SK-MEL-5 (cell line): ENCODE measurements around the gene LRRFIP2. TPM values are rescaled to one million over a fixed set of nuclear protein-coding genes. Genes with fewer than 3 reads are reported as not detected.
"Not testable (repeated sequence)": the region's sequence is repeated elsewhere in the genome, so short reads cannot be mapped to it uniquely, and the experiment has no call there.

Experiments
- DNase-seq: peaks from one replicate; pipeline ENCODE4 v3.0.0-alpha.2; 2016; ENCODE audit warnings: low read depth, low spot score
- in situ Hi-C: cut with HindIII; loops from 2 replicates; pipeline ENCODE4 v1.10.0; 2016; ENCODE audit warnings: low sequenced_read_pairs, high pct_unique_total_duplicates, low pct_unique_long_range_greater_than_20kb
- polyA plus RNA-seq, 2 experiments: library from polyadenylated mRNA; depleted of rRNA; stranded (reverse); fragments of >200 nt; gene quantifications; 2 replicates each; pipeline ENCODE4 v1.2.3, GENCODE V29; 2015
- total RNA-seq: library from RNA; depleted of rRNA; stranded (reverse); fragments of >200 nt; shearing (Covaris generic); gene quantifications from 2 replicates; pipeline ENCODE4 v1.2.3, GENCODE V29; 2014; rRNA removed

LRRFIP2 gene
- 50.5 and 54.5 TPM in 2 replicates for total RNA-seq
- polyA plus RNA-seq (2015; cell fraction: cytosol; rRNA removed) = 53.0 and 57.9 TPM in 2 replicates
- polyA plus RNA-seq (2015; cell fraction: nucleus; rRNA removed) = 151 and 171 TPM in 2 replicates

GRCh38 chr3:37174532-37175126 lies at the start of gene LRRFIP2:
Gene LRRFIP2 (minus strand): TSS chr3:37174582. CDS start chr3:37148983, 25,599 bp downstream.
- in situ Hi-C loops = no loop called here
- no peak for DNase-seq

GRCh38 chr3:37223576-37223975 lies 49.2 kb upstream of the LRRFIP2 start:
- in situ Hi-C loops = no loop called here
- no peak for DNase-seq

- in situ Hi-C loops = no loop called here
- no peak for DNase-seq
Observed at GRCh38 chr3:37223141-37223558, 48.8 kb upstream of the LRRFIP2 start.

GRCh38 chr3:37222542-37222941 lies 48.2 kb upstream of the LRRFIP2 start:
- in situ Hi-C loops = not testable (repeated sequence)

GRCh38 chr3:37221407-37221806 lies 47.0 kb upstream of the LRRFIP2 start:
- DNase-seq = peak; percentile 52
- in situ Hi-C loops = no loop called here

More at GRCh38 chr3:37222542-37222941, 48.2 kb upstream of the LRRFIP2 start:
- not testable (repeated sequence) for DNase-seq

- DNase-seq = no peak
- in situ Hi-C loops = no loop called here
Observed at GRCh38 chr3:37219266-37219665, 44.9 kb upstream of the LRRFIP2 start.

GRCh38 chr3:37218206-37218605 lies 43.8 kb upstream of the LRRFIP2 start:
- no peak for DNase-seq
- in situ Hi-C loops = no loop called here

- in situ Hi-C loops = no loop called here
- DNase-seq = no peak
Observed at GRCh38 chr3:37217098-37217849, 42.9 kb upstream of the LRRFIP2 start.

- no peak for DNase-seq
- in situ Hi-C loops = no loop called here
Observed at GRCh38 chr3:37216597-37217097, 42.3 kb upstream of the LRRFIP2 start.

GRCh38 chr3:37214076-37214475 lies 39.7 kb upstream of the LRRFIP2 start:
- DNase-seq = no peak
- in situ Hi-C loops = no loop called here

GRCh38 chr3:37210230-37210629 lies 35.8 kb upstream of the LRRFIP2 start:
- DNase-seq = no peak
- in situ Hi-C loops = no loop called here

GRCh38 chr3:37208576-37208975 lies 34.2 kb upstream of the LRRFIP2 start:
- DNase-seq, in situ Hi-C loops: not testable (repeated sequence)

- DNase-seq, in situ Hi-C loops: not testable (repeated sequence)
Observed at GRCh38 chr3:37208008-37208407, 33.6 kb upstream of the LRRFIP2 start.

GRCh38 chr3:37206041-37206440 lies 31.7 kb upstream of the LRRFIP2 start:
- in situ Hi-C loops, DNase-seq: not testable (repeated sequence)

GRCh38 chr3:37204314-37204713 lies 29.9 kb upstream of the LRRFIP2 start:
- in situ Hi-C loops = no loop called here
- DNase-seq = no peak

GRCh38 chr3:37202035-37202434 lies 27.7 kb upstream of the LRRFIP2 start:
- DNase-seq = no peak
- in situ Hi-C loops = no loop called here

GRCh38 chr3:37200141-37200540 lies 25.8 kb upstream of the LRRFIP2 start:
- DNase-seq = no peak
- in situ Hi-C loops = no loop called here

GRCh38 chr3:37198996-37199395 lies 24.6 kb upstream of the LRRFIP2 start:
- peak; percentile 42 for DNase-seq
- in situ Hi-C loops = no loop called here

- DNase-seq = no peak
- in situ Hi-C loops = no loop called here
Observed at GRCh38 chr3:37198547-37198946, 24.2 kb upstream of the LRRFIP2 start.
